ENCODE data around the gene KRT6A. TPM values are rescaled to one million over a fixed set of nuclear protein-coding genes. Genes with fewer than 3 reads are reported as not detected.

Gene KRT6A
- total and polyA plus RNA-seq, 2 of the 13 experiments (the other 11 are each of a cell fraction or from before 2014, with no cell fraction given): 0.13 TPM; not detected in 1

DNA sequence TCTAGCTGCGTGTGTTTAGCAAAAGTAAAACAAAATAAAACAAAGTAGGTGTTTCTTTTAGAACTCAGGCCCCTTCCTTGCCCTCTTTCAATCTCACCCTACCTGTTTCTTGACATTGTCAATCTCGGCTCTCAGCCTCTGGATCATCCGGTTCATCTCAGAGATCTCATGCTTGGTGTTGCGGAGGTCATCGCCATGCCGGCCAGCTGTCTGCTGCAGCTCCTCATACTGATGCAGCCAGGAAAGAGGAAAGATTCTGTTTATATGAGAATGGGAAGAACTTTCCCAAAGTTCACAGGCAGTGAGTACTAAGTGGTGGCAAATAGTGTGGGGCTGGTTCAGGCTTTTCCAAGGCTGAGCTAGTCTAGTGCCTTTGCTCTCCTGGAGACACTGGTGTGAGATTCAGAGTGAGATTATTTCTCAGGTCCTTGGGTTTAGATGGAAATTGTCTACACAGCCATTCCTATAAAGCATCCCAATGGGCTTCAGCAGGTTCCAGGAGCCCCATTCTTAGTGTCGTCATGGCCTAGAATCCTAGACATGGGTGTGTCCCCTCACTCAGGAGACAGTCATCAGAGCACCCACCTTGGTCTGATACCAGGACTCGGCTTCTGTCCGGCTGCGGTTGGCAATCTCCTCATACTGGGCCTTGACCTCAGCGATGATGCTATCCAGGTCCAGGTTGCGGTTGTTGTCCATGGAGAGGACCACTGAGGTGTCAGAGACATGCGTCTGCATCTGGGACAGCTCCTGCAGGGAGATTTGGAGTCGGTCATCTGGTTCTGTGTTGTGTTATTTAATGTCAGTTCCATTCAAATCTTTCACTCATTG, 24.2 kb upstream of the KRT6A start:
- H3K9me3 ChIP-seq (ENCODE audit: low read length): no peaks in the 10 kb centered on the region
- ChIA-PET POLR2A (no interaction called here), CTCF (ENCODE audit: low intra/inter-chr PET ratio, low total read pairs) (no interaction called here)
- no TSS peak for BruUV-seq (replicated peaks)
- H3K36me3 ChIP-seq (replicated peaks in 1 of 2; ENCODE audit: control insufficient read depth in 1 of 2, insufficient read depth in 2 of 2, low read length in 2 of 2): no peaks in the 10 kb centered on the region
- no peaks in the 10 kb centered on the region for H4K20me1 ChIP-seq (ENCODE audit: insufficient read depth, low read length)
- no peak overlapping the region for H3K9ac ChIP-seq (ENCODE audit: insufficient read depth, low read depth, low read length)
- no peak overlapping the region for H3K4me3 ChIP-seq (replicated peaks in 1 of 3; ENCODE audit: insufficient read depth in 1 of 3, low read depth in 2 of 3, low read length in 3 of 3)
- H3K27me3 ChIP-seq (ENCODE audit: control insufficient read depth in 1 of 2, insufficient read depth in 2 of 2, low read length in 2 of 2): peaks cover 2 to 3% of the 10 kb centered on the region in 2 experiments; a peak in 2 of 5 replicates
- ATAC-seq: no peak
- intact Hi-C loops (cut with micrococcal nuclease; ENCODE audit: unreplicated experiment) (no loop called here), in situ Hi-C loops (cut with HindIII; ENCODE audit: extremely low pct_ligation_motif_present, low pct_unique_long_range_greater_than_20kb) (no loop called here)
- H3K4me2 ChIP-seq (ENCODE audit: low read depth, low read length): no peak overlapping the region
- TF ChIP-seq, protein P1, sequence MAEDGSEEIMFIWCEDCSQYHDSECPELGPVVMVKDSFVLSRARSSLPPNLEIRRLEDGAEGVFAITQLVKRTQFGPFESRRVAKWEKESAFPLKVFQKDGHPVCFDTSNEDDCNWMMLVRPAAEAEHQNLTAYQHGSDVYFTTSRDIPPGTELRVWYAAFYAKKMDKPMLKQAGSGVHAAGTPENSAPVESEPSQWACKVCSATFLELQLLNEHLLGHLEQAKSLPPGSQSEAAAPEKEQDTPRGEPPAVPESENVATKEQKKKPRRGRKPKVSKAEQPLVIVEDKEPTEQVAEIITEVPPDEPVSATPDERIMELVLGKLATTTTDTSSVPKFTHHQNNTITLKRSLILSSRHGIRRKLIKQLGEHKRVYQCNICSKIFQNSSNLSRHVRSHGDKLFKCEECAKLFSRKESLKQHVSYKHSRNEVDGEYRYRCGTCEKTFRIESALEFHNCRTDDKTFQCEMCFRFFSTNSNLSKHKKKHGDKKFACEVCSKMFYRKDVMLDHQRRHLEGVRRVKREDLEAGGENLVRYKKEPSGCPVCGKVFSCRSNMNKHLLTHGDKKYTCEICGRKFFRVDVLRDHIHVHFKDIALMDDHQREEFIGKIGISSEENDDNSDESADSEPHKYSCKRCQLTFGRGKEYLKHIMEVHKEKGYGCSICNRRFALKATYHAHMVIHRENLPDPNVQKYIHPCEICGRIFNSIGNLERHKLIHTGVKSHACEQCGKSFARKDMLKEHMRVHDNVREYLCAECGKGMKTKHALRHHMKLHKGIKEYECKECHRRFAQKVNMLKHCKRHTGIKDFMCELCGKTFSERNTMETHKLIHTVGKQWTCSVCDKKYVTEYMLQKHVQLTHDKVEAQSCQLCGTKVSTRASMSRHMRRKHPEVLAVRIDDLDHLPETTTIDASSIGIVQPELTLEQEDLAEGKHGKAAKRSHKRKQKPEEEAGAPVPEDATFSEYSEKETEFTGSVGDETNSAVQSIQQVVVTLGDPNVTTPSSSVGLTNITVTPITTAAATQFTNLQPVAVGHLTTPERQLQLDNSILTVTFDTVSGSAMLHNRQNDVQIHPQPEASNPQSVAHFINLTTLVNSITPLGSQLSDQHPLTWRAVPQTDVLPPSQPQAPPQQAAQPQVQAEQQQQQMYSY (CRISPR knock-in tag; IDR thresholded peaks at IDR 0.05): no peak
- TF ChIP-seq CEBPZ (IDR thresholded peaks at IDR 0.05; ENCODE audit: low read length): no peak
- no peak for TF ChIP-seq ZBTB20 (CRISPR knock-in tag; IDR thresholded peaks at IDR 0.05; ENCODE audit: borderline replicate concordance, low read depth)
- TF ChIP-seq, protein P2, sequence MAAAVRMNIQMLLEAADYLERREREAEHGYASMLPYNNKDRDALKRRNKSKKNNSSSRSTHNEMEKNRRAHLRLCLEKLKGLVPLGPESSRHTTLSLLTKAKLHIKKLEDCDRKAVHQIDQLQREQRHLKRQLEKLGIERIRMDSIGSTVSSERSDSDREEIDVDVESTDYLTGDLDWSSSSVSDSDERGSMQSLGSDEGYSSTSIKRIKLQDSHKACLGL (CRISPR knock-in tag; IDR thresholded peaks at IDR 0.05): no peak
- TF ChIP-seq, protein P3, sequence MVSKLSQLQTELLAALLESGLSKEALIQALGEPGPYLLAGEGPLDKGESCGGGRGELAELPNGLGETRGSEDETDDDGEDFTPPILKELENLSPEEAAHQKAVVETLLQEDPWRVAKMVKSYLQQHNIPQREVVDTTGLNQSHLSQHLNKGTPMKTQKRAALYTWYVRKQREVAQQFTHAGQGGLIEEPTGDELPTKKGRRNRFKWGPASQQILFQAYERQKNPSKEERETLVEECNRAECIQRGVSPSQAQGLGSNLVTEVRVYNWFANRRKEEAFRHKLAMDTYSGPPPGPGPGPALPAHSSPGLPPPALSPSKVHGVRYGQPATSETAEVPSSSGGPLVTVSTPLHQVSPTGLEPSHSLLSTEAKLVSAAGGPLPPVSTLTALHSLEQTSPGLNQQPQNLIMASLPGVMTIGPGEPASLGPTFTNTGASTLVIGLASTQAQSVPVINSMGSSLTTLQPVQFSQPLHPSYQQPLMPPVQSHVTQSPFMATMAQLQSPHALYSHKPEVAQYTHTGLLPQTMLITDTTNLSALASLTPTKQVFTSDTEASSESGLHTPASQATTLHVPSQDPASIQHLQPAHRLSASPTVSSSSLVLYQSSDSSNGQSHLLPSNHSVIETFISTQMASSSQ (IDR thresholded peaks at IDR 0.05; ENCODE audit: low read depth): no peak
- TF ChIP-seq, protein P3 (CRISPR knock-in tag; IDR thresholded peaks at IDR 0.05; ENCODE audit: borderline replicate concordance): no peak
- no peak for TF ChIP-seq NRL (CRISPR knock-in tag; IDR thresholded peaks at IDR 0.05; ENCODE audit: borderline replicate concordance)
- TF ChIP-seq ZNF121 (CRISPR knock-in tag; IDR thresholded peaks at IDR 0.05): no peak
- FAIRE-seq: no peak
- no peak overlapping the region for H3K27ac ChIP-seq (ENCODE audit: extremely low read length, insufficient read depth, low read length)
- H3K79me2 ChIP-seq (ENCODE audit: insufficient read depth, low read length): no peaks in the 10 kb centered on the region
- WGBS (ENCODE audit: low lambda C conversion rate): 48% methylated on average over 13 of the region's 14 CpGs
- H3K4me1 ChIP-seq (ENCODE audit: insufficient read depth, low read length): no peaks in the 10 kb centered on the region
- no peak overlapping the region for H2AFZ ChIP-seq (ENCODE audit: low read length)
- DNase-seq (ENCODE audit: low spot score): no peak
